Neural crest cell (in vitro differentiated cells): Measurements from ENCODE around the gene C17orf50. TPM values are rescaled to one million over a fixed set of nuclear protein-coding genes. Genes with fewer than 3 reads are reported as not detected.

Experiments used
- DNase-seq: peaks from one replicate; pipeline ENCODE4 v3.0.0; 2021; ENCODE audit warnings: low read depth, mixed read lengths, low spot score
- H3K27ac Mint-ChIP-seq: one replicate; pipeline ENCODE4 v1.8.0; 2021; ENCODE audit warnings: mild to moderate bottlenecking, mixed read lengths; ENCODE audit not compliant: unreplicated experiment
- H3K27me3 Mint-ChIP-seq: 2 replicates; pipeline ENCODE4 v1.8.0; 2021; ENCODE audit warnings: low read depth, mild to moderate bottlenecking, mixed read lengths
- H3K36me3 Mint-ChIP-seq: 2 replicates; pipeline ENCODE4 v1.8.0; 2021; ENCODE audit warnings: low read depth, mild to moderate bottlenecking, mixed read lengths
- H3K4me1 Mint-ChIP-seq: 2 replicates; pipeline ENCODE4 v1.8.0; 2021; ENCODE audit warnings: mixed read lengths
- H3K4me3 Mint-ChIP-seq: one replicate; pipeline ENCODE4 v1.8.0; 2021; ENCODE audit warnings: mild to moderate bottlenecking, mixed read lengths
- H3K9me3 Mint-ChIP-seq: 2 replicates; pipeline ENCODE4 v1.8.0; 2021; ENCODE audit warnings: mixed read lengths
- CTCF ChIP-seq: fragments of 200-600 bp; sonication (generic); conservative IDR thresholded peaks from 2 replicates; pipeline ENCODE4 v1.5.0; 2021; ENCODE audit warnings: antibody characterized with exemption, mild to moderate bottlenecking
- total RNA-seq: library from RNA; stranded (reverse); gene quantifications from 2 replicates; pipeline ENCODE4 v1.2.1, GENCODE V29; 2021

Gene C17orf50
- total RNA-seq, 1 donor from 2014 or later, result 0.23 TPM

- H3K4me1 Mint-ChIP-seq, result peaks cover 16% of the 10 kb centered on the region
- no peak for DNase-seq
- H3K4me3 Mint-ChIP-seq, result no peak overlapping the region
- H3K27me3 Mint-ChIP-seq, result peaks cover 67% of the 10 kb centered on the region
- H3K9me3 Mint-ChIP-seq, result no peaks in the 10 kb centered on the region
- no peak for TF ChIP-seq CTCF
- no peaks in the 10 kb centered on the region for H3K36me3 Mint-ChIP-seq
- no peak overlapping the region for H3K27ac Mint-ChIP-seq
Measured at GRCh38 chr17:35790841-35791240, 30.2 kb downstream of the C17orf50 start.

- TF ChIP-seq CTCF, result no peak
- Mint-ChIP-seq H3K9me3 (no peaks in the 10 kb centered on the region), H3K27ac (no peak overlapping the region), H3K27me3 (peaks cover 75% of the 10 kb centered on the region), H3K4me3 (no peak overlapping the region), H3K4me1 (peaks cover 13% of the 10 kb centered on the region), H3K36me3 (no peaks in the 10 kb centered on the region)
- no peak for DNase-seq
Measured at GRCh38 chr17:35791681-35792350, 31.1 kb downstream of the C17orf50 start.

- no peak for DNase-seq
- H3K4me1 Mint-ChIP-seq, result peaks cover 9% of the 10 kb centered on the region
- no peak for TF ChIP-seq CTCF
- H3K27me3 Mint-ChIP-seq, result peaks cover 84% of the 10 kb centered on the region
- no peak overlapping the region for H3K27ac Mint-ChIP-seq
- H3K4me3 Mint-ChIP-seq, result peak overlapping the region; percentile 50
- no peaks in the 10 kb centered on the region for H3K36me3 Mint-ChIP-seq
- no peaks in the 10 kb centered on the region for H3K9me3 Mint-ChIP-seq
Measured at GRCh38 chr17:35793257-35793656, 32.6 kb downstream of the C17orf50 start.

GRCh38 chr17:35795007-35795870 lies 34.6 kb downstream of the C17orf50 start, which contains the start of gene MMP28:
Gene MMP28 (minus strand): TSS chr17:35795641. CDS start chr17:35795377, 264 bp downstream.
- TF ChIP-seq CTCF, result no peak
- Mint-ChIP-seq H3K36me3 (no peaks in the 10 kb centered on the region), H3K27ac (no peak within 1 kb of the TSS), H3K4me3 (peak within 1 kb of the TSS; percentile 59), H3K9me3 (no peaks in the 10 kb centered on the region), H3K27me3 (peaks cover 96% of the 10 kb centered on the region), H3K4me1 (no peaks in the 10 kb centered on the region)
- no peak for DNase-seq

GRCh38 chr17:35795871-35796265 lies 35.2 kb downstream of the C17orf50 start:
- Mint-ChIP-seq H3K4me3 (peak overlapping the region; percentile 45), H3K9me3 (no peaks in the 10 kb centered on the region), H3K27ac (no peak overlapping the region), H3K4me1 (no peaks in the 10 kb centered on the region), H3K27me3 (peaks cover 93% of the 10 kb centered on the region), H3K36me3 (no peaks in the 10 kb centered on the region)
- TF ChIP-seq CTCF, result no peak
- no peak for DNase-seq
